Gastrocnemius medialis (tissue), 4 donors: ENCODE data around the gene ICOSLG.

Experiments used
- CTCF ChIP-seq, 5 experiments: fragments of 450-650 bp in 3 of 5; fragments of 200-600 bp in 2 of 5; sonication (generic) in 2 of 5; IDR thresholded peaks in 4 of 5; conservative IDR thresholded peaks in 1 of 5; 1 replicate in 4 of 5; 2 replicates in 1 of 5; pipeline ENCODE4 v1.5.1; 2016 to 2019; ENCODE audit warnings: antibody characterized with exemption in 5 of 5, mild to moderate bottlenecking in 3 of 5, moderate library complexity in 3 of 5
- POLR2A ChIP-seq, 2 donors: fragments of 450-650 bp; IDR thresholded peaks; one replicate each; pipeline ENCODE4 v1.6.1; 2017; ENCODE audit warnings: antibody characterized with exemption in 2 of 2, mild to moderate bottlenecking in 2 of 2, moderate library complexity in 2 of 2

GRCh38 chr21:44286086-44286715 is 45.5 kb upstream of the ICOSLG start:
- TF ChIP-seq POLR2A (IDR thresholded peaks at IDR 0.05) (no peak), CTCF (IDR thresholded peaks at IDR 0.05 in 4 of 5, conservative IDR thresholded peaks at IDR 0.05 in 1 of 5) (no peak)
